CD4-positive, alpha-beta T cell treated with Interleukin-15 for 4 hours (primary cell): ENCODE results near the gene ATP11A.

Experiments
- DNase-seq: peaks from one replicate; pipeline ENCODE4 v3.0.0-alpha.2; 2020; ENCODE audit warnings: low spot score

Gene ATP11A

DNA sequence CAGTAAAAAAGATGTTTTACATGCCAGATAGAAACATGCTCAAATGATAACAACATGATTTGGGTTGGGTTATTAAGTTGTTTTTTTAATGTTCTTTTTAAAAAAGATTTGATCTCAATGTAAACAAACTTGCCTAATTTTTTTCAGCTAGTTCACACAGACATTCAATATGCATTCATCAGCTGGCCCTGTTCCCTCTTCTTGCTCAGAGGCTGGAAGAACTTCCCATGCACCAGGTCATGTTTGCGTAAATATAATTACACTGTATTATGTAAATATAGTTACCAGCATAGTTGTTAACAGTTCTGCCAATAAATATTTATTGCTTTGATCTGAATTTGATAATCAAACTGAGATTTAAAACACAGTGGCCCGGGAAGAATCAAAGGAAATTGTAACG, 70.6 kb downstream of the ATP11A start:
- no peak for DNase-seq

DNA sequence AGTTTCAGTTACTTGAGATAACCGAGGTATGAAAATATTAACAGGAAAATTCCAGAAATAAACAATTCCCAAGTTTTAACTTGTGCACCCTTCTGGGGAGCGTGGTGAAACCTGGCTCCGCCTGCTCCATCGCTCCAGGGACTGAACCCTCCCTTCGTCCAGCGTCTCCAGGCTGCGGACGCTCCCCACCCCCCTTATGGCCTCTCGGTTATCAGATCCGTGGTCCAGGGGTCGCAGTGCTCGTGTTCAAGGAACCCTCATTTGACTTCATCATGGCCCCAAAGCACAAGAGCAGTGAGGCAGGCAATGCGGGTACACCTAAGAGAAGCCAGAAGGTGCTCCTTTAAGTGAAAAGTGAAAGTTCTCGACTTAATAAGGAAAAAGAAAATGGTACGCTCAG, 71.1 kb downstream of the ATP11A start:
- DNase-seq = no peak

GRCh38 chr13:112761701-112762689, 72.2 kb downstream of the ATP11A start:
- no peak for DNase-seq

DNA sequence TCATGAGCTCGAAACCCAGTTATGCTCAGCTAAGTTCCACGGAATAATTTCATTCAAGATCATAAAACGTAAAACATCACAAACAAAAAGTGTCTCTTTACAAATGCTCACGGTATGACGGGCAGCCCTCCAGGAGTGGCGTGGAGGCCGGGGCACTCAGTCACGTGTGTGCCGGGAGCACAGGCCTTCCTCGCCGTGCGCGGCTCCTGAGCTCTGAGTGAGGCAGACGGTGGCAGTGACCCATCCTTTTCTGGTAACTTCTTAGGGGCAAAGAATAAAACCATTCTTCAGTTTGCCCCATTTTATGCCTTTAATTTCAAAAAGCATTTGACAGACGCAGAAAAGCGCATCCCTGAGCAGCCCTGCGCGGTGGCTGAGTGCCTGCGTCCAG, 72.8 kb downstream of the ATP11A start:
- DNase-seq = no peak

DNA sequence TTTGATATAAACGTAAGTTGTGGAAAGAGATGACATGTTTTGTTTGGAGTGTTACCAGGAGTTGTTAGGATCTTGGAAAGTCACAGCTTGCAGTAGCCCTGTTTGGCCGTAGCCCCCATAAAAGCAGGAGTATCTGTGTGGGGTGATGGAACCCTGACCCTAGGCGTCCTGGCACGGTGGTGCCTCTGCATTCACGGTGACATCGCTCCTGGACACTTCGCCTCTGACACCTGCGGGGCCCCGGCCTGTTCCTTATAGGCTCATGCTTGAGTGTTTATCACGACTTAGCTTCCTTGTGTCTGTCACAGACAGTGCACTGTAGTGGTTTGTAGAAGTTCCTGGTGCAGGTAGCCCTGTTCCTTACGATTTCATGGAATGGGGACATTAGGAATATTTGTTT, 74.2 kb downstream of the ATP11A start:
- no peak for DNase-seq

GRCh38 chr13:112764864-112765561, 75.2 kb downstream of the ATP11A start:
- no peak for DNase-seq

- no peak for DNase-seq
Observed at GRCh38 chr13:112765731-112766130, 75.9 kb downstream of the ATP11A start.

- DNase-seq = no peak
Observed at GRCh38 chr13:112766336-112766735, 76.5 kb downstream of the ATP11A start.

GRCh38 chr13:112767506-112768471, 78.0 kb downstream of the ATP11A start:
- no peak for DNase-seq

DNA sequence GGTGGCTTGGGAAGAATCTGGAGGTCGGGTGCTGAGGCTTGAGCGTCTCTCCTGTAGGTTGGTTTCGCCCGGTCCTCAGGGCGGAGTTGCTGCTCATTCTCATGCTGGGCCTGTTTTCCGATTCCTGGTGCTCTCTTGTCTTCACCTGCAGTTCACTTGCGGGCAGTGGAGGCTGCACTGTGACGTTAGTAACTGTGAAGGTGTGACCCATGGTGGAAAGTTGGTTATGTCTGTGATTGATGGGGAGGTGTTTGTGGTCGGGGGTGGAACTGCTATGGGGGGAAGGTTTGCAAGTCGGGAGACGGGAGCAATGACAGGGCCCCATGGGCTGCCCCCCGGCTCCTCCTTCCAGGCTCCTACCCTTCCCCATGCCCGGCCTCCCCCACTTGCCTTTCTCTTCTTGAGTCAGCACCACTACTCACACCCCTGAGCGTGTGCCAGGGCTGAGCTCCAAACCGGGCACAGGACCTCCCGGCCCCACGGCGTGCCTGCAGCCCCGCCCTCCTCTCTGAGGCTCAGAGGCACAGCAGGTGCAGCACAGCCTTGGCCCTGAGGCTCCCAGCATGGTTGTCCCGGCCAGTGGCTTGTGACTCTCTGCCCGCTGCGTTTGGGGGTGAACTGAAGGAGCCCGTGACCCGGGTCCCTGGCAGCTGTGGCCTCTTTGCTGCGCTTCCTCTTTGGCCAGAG, 79.1 kb downstream of the ATP11A start:
- no peak for DNase-seq

DNA sequence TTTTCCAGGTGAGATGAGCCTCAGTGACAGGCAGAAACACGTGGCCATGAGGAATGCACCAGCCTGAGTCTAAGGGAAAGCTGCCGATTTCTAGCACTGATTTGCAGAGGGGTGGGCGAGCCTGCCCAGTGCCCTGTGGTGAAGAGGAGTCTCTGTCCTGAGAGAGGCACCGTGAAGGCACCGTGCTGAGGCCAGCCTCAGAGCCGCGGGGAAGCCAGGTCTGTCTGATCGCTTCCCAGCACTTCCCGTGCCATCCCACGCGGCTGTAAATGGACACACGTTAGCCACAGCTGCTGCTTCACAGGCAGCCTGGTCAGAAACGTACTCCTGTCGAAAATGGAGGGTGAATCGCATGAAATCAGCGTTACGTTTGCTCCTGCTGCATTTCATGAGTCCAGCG, 79.8 kb downstream of the ATP11A start:
- DNase-seq = no peak

DNA sequence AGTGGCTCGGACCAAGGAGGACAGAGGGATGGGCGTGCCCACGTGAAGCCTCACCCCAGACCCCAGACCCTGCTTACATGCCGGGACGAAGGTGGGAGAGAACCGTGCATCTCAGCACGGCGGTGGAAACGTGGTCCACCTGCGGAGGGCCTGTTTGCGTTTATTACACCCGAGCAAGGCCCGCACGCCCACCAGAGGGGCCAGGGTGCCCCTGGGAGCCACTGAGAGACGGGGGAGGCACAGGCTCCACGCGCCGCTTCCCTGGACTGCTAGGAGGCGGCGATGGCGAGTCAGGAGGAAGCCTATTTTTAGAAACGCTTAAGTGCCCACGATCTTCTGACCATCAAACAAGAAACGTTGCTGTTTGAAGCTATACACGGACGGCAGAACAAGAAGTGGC, 80.7 kb downstream of the ATP11A start:
- no peak for DNase-seq

DNA sequence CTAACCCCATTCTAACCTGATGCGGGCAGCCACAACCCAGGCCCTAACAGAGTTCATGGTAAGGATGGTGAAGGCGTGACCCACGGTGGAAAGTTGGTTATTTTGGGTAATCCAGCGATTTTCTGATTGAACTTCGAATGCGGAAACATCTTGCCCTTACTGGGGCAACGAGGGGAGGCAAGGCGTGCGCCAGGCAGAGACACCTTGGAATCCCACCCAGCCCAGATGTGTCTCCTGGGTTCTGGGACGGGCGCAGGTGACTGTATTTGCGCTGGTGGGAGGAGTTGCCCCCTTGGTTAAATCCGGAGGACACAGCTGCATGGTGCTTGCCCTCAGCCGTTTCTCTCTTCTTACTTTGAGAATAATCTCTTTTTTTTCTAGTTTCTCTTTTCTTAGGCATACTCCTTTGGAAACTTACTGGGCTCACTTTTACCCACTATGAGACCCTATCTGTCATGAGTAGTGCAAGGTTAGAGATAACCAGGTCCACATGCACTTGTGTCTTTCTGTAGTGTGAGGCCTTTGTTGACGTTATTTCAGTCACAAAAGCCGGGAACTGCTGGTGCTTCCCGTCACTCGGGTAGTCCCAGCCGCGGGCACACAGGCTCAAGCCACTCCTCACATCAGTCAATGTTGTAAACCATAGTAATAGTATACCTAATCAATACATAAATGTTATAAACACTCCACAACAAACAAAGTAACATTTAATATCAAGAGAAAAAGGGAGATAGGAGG, 81.5 kb downstream of the ATP11A start:
- DNase-seq = no peak

DNA sequence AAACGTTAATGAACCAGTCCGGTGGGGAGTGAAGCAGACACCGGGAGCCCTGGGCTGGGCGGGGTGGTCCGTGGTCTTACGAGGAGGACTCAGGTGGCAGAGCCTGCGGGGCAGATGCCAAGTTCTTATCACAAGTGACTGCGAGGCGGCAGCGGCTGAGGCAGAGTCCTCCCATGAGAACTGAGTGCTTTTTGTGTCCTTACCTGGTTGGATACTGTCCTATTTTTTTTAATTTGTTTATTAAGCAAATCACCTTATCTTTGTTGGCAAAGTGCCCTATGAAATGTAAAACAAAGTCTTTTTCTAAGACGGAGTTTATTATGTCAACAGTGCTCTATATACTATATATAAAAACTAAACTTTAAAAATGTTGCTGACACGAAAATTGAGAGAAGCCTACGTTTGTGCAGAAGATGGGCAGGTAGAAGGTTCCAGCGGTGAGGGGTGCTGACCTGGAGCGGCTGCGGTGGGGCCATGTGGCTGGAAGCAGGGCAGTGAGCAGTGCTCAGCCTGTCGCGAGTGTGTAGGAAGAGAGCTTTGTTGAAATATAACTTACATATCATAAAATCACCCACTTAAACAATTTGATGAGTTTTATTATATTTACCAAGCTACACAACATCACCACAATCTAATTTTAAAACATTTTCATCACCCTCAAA, 82.2 kb downstream of the ATP11A start:
- no peak for DNase-seq

DNA sequence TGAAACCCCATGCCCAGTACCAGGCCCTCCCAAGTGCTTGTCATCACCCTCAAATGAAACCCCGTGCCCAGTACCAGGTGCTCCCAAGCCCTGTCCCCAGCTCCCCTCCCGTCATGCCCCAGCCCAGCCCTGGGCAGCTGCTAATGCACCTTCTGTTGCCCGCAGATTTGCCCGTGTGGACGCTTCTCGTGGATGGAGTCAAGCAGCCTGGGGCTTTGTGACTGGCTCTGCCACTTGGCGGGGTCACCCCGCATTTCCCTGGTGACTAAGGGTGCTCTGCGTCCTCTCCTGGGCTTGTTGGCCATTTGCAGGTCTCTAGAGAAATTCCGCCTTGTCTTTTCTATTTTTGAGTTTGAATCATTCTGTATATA, 82.7 kb downstream of the ATP11A start:
- no peak for DNase-seq

DNA sequence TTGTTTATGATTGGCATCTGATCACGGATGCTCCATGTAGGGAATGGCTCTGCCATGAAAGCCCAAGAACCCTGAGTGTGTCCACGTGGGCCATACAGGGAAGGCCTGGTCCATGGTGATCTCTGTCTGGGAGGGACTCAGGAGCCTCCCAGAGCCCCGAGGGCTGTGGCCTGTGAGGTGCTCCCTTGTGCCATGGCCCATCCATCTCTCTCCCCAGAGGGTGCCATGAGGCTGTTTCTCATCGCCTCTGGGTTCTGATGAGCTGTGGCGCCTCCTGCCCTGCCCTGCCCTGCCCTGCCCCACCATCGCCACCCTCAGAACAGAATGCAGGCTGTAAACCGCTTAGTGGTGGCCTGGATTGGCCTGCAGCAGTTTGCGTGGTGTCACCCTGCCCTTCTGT, 83.1 kb downstream of the ATP11A start:
- DNase-seq = no peak

DNA sequence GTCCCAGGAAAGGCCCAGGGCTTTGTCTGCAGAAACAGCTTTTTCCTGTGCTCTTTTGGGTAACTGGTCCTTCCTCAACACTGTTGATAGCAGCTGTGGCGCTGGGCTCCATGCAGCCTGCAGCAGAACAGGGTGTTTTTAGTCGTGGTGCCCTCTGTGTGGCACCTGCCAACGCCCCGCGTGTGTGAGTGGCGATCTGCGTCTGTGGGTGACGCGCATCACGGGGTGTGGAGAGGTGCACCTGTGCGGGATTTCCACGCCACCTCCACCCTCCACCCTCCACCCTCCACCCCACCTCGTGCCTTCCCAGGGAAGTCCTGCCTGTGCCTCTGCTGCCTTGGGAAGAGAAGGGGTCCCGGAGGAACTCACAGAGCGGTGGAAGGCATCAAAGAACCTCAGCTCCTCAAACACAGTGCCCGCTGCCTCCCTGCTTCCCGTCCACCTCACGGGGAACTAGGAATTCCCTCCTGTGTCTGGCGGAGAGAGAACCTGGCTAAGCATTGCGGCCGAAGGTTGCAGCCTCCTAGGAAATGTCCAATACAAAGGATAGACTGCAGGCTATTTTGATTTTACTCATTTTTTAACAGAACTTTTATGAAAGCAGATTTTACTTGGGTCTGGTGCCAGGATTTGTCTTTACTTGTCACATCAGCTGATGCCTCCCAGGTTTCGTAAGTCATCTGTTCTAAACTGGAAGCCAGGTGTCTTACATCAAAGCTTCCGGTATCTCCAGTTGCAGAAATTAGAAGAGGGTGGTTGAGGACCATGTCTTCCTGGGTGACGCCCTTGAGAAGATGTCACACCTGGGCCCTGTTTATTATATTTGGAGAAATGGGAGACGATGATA, 84.0 kb downstream of the ATP11A start:
- DNase-seq = no peak

- no peak for DNase-seq
Observed at GRCh38 chr13:112774448-112774792, 84.6 kb downstream of the ATP11A start.

GRCh38 chr13:112774829-112775565, 85.2 kb downstream of the ATP11A start:
- no peak for DNase-seq
